Neural crest cell (in vitro differentiated cells): ENCODE results near the gene TEAD1. TPM values are rescaled to one million over a fixed set of nuclear protein-coding genes. Genes with fewer than 3 reads are reported as not detected.
"Not testable (repeated sequence)": the region's sequence is repeated elsewhere in the genome, so short reads cannot be mapped to it uniquely, and the experiment has no call there.

ENCODE experiments used
- DNase-seq: peaks from one replicate; pipeline ENCODE4 v3.0.0; 2021; ENCODE audit warnings: low read depth, mixed read lengths, low spot score
- H3K27ac Mint-ChIP-seq: one replicate; pipeline ENCODE4 v1.8.0; 2021; ENCODE audit warnings: mild to moderate bottlenecking, mixed read lengths; ENCODE audit not compliant: unreplicated experiment
- H3K27me3 Mint-ChIP-seq: 2 replicates; pipeline ENCODE4 v1.8.0; 2021; ENCODE audit warnings: low read depth, mild to moderate bottlenecking, mixed read lengths
- H3K36me3 Mint-ChIP-seq: 2 replicates; pipeline ENCODE4 v1.8.0; 2021; ENCODE audit warnings: low read depth, mild to moderate bottlenecking, mixed read lengths
- H3K4me1 Mint-ChIP-seq: 2 replicates; pipeline ENCODE4 v1.8.0; 2021; ENCODE audit warnings: mixed read lengths
- H3K4me3 Mint-ChIP-seq: one replicate; pipeline ENCODE4 v1.8.0; 2021; ENCODE audit warnings: mild to moderate bottlenecking, mixed read lengths
- H3K9me3 Mint-ChIP-seq: 2 replicates; pipeline ENCODE4 v1.8.0; 2021; ENCODE audit warnings: mixed read lengths
- CTCF ChIP-seq: fragments of 200-600 bp; sonication (generic); conservative IDR thresholded peaks from 2 replicates; pipeline ENCODE4 v1.5.0; 2021; ENCODE audit warnings: antibody characterized with exemption, mild to moderate bottlenecking
- total RNA-seq: library from RNA; stranded (reverse); gene quantifications from 2 replicates; pipeline ENCODE4 v1.2.1, GENCODE V29; 2021

Gene TEAD1
- total RNA-seq, 1 donor from 2014 or later: 84.1 TPM

- Mint-ChIP-seq H3K9me3 (no peaks in the 10 kb centered on the region), H3K4me1 (peaks cover 30% of the 10 kb centered on the region), H3K4me3 (no peak overlapping the region), H3K27ac (peak overlapping the region; percentile 60), H3K36me3 (peaks cover 16% of the 10 kb centered on the region), H3K27me3 (no peaks in the 10 kb centered on the region)
- no peak for DNase-seq
- no peak for TF ChIP-seq CTCF
Observed at GRCh38 chr11:12871788-12872321, 197.6 kb downstream of the TEAD1 start.

GRCh38 chr11:12876340-12876739 lies 202.1 kb downstream of the TEAD1 start:
- no peak for TF ChIP-seq CTCF
- Mint-ChIP-seq H3K9me3 (no peaks in the 10 kb centered on the region), H3K27me3 (no peaks in the 10 kb centered on the region), H3K36me3 (peaks cover 13% of the 10 kb centered on the region), H3K27ac (no peak overlapping the region), H3K4me3 (no peak overlapping the region), H3K4me1 (peaks cover 28% of the 10 kb centered on the region)
- DNase-seq: no peak

- H3K4me1 Mint-ChIP-seq: peaks cover 24% of the 10 kb centered on the region
- H3K9me3 Mint-ChIP-seq: no peaks in the 10 kb centered on the region
- peaks cover 7% of the 10 kb centered on the region for H3K36me3 Mint-ChIP-seq
- no peak for TF ChIP-seq CTCF
- no peak for DNase-seq
- no peaks in the 10 kb centered on the region for H3K27me3 Mint-ChIP-seq
- H3K27ac Mint-ChIP-seq: no peak overlapping the region
- H3K4me3 Mint-ChIP-seq: no peak overlapping the region
Observed at GRCh38 chr11:12876988-12877387, 202.8 kb downstream of the TEAD1 start.

- H3K27ac Mint-ChIP-seq: peak overlapping the region; percentile 75
Observed at GRCh38 chr11:12877508-12877907, 203.3 kb downstream of the TEAD1 start.

GRCh38 chr11:12880327-12880726 lies 206.1 kb downstream of the TEAD1 start:
- peak overlapping the region; percentile 81 for H3K27ac Mint-ChIP-seq
- no peak for TF ChIP-seq CTCF
- H3K36me3 Mint-ChIP-seq: peaks cover 16% of the 10 kb centered on the region
- H3K27me3 Mint-ChIP-seq: no peaks in the 10 kb centered on the region
- H3K4me3 Mint-ChIP-seq: no peak overlapping the region
- no peak for DNase-seq
- peaks cover 24% of the 10 kb centered on the region for H3K4me1 Mint-ChIP-seq
- H3K9me3 Mint-ChIP-seq: no peaks in the 10 kb centered on the region

More at GRCh38 chr11:12877508-12877907, 203.3 kb downstream of the TEAD1 start:
- not testable (repeated sequence) for H3K36me3 Mint-ChIP-seq, DNase-seq, H3K9me3 Mint-ChIP-seq, H3K4me3 Mint-ChIP-seq, H3K27me3 Mint-ChIP-seq
- H3K4me1 Mint-ChIP-seq: peaks cover 19% of the 10 kb centered on the region

GRCh38 chr11:12882670-12883069 lies 208.4 kb downstream of the TEAD1 start:
- Mint-ChIP-seq H3K4me1 (peaks cover 30% of the 10 kb centered on the region), H3K9me3 (no peaks in the 10 kb centered on the region), H3K36me3 (peaks cover 26% of the 10 kb centered on the region), H3K27ac (no peak overlapping the region), H3K27me3 (no peaks in the 10 kb centered on the region), H3K4me3 (no peak overlapping the region)
- DNase-seq: no peak
- TF ChIP-seq CTCF: no peak
